Muscle of leg (tissue), 11 donors: ENCODE results near the gene IFNA6. TPM values are rescaled to one million over a fixed set of nuclear protein-coding genes. Genes with fewer than 3 reads are reported as not detected.
A peak's percentile ranks its signal among the peaks of the same experiment; 100 is the strongest.

Experiments
- DNase-seq: peaks from one replicate; pipeline ENCODE4 v3.0.0; 2013
- H3K27ac ChIP-seq: one replicate; pipeline ENCODE4 v1.5.1; 2013; ENCODE audit warnings: mild to moderate bottlenecking, low read length, control low read depth
- H3K27me3 ChIP-seq: one replicate; pipeline ENCODE4 v1.6.1; 2013; ENCODE audit warnings: low read length; ENCODE audit not compliant: control insufficient read depth, insufficient read depth
- H3K36me3 ChIP-seq: one replicate; pipeline ENCODE4 v1.6.1; 2013; ENCODE audit warnings: low read length; ENCODE audit not compliant: control insufficient read depth, insufficient read depth
- H3K4me1 ChIP-seq: one replicate; pipeline ENCODE4 v1.6.1; 2013; ENCODE audit warnings: low read length; ENCODE audit not compliant: control insufficient read depth, insufficient read depth
- H3K4me3 ChIP-seq: one replicate; pipeline ENCODE4 v1.5.1; 2013; ENCODE audit warnings: low read length, control low read depth
- H3K9me3 ChIP-seq: replicated peaks from 2 replicates; pipeline ENCODE4 v1.6.1; 2013; ENCODE audit warnings: low read depth, low read length; ENCODE audit not compliant: control insufficient read depth
- WGBS: methylation state at CpG from one replicate; pipeline ENCODE4 v1.1.5; 2013; ENCODE audit warnings: missing lambda C conversion rate; ENCODE audit not compliant: insufficient coverage; 5-methylcytosine and 5-hydroxymethylcytosine counted together
- polyA plus RNA-seq, 8 donors: library from polyadenylated mRNA; unstranded; fragments of 120-200 nt; gene quantifications; one replicate each; pipeline versions ENCODE4 v1.2.1 to v1.2.3, GENCODE V29; 2013; ENCODE audit warnings: inconsistent platforms in 1 of 8, low replicate concordance in 1 of 8; ENCODE audit not compliant: insufficient read length in 8 of 8, insufficient read depth in 1 of 8
- total RNA-seq: library from RNA; stranded (reverse); fragments of 120-200 nt; gene quantifications from one replicate; pipeline ENCODE4 v1.2.4, GENCODE V29; 2013

The IFNA6 gene
- total and polyA plus RNA-seq, 9 donors = 0.16 to 0.29 TPM; not detected in 7

DNA sequence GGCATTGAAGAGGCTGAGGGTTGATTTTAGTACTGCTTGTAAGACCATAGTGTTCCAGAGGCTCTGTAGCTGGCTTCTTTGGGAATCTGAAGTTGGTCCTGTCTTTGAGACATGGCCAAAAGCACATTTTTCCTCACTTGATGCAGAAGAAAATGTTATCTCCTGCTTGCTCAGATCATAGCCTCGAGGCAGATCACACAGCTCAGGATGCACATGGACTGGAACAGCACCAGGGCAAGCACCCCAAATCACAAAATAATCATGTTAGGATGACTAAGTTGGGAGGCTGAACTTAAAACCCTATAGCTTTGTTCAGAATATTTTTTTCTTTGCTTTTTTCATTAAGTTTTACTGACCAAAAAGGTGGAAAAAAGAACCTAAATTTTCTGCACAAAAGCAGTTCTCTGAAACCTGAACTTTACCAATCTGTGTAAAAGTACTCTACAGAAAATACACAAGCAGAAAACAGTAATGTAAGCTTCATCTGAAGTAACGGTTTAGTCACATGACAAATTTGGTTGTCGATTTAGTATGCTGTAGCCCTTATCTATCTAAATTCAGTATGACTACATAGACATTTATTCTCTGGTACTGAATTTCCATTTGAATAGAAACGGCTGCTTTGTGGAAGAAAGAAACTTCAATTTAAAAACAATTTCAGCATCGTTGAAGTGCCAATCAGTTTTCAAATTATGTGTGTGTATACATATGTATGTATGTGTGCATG lies 18.8 kb downstream of the IFNA6 start:
- Histone ChIP-seq H3K9me3 (no peaks in the 10 kb centered on the region), H3K36me3 (peaks cover 8% of the 10 kb centered on the region), H3K27me3 (no peaks in the 10 kb centered on the region), H3K27ac (no peak overlapping the region), H3K4me1 (peaks cover 10% of the 10 kb centered on the region), H3K4me3 (no peak overlapping the region)
- no peak for DNase-seq
- no CpG with 5 or more reads among the region's 5 CpGs for WGBS

GRCh38 chr9:21326526-21327139 lies 24.1 kb downstream of the IFNA6 start:
- no peaks in the 10 kb centered on the region for H3K27me3 ChIP-seq
- peak; percentile 48 for DNase-seq
- no CpG with 5 or more reads among the region's 2 CpGs for WGBS
- H3K27ac ChIP-seq = no peak overlapping the region
- H3K36me3 ChIP-seq = peaks cover 10% of the 10 kb centered on the region
- peaks cover 1% of the 10 kb centered on the region for H3K4me1 ChIP-seq
- H3K4me3 ChIP-seq = no peak overlapping the region
- H3K9me3 ChIP-seq = no peaks in the 10 kb centered on the region

DNA sequence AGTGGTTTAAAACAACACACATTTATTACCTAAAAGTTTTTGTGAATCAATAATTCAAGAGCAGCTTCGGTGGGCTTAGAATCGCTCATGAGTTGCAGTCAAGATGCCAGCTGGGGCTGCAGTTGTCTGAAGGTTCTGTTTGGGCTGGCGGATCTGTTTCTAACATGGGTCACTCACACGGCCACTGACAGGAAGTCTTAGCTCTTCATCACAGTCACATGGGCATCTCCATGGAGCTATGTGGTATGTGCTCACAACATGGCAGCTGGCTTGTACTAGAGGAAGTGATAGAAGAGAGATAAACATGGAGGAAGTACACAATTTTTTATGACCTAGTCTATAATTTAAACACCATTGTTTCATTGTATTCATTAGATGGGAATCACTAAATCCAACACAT lies 26.6 kb downstream of the IFNA6 start:
- H3K36me3 ChIP-seq = peaks cover 12% of the 10 kb centered on the region

GRCh38 chr9:21322911-21323461 lies 27.7 kb downstream of the IFNA6 start:
- Histone ChIP-seq H3K27me3 (no peaks in the 10 kb centered on the region), H3K9me3 (no peaks in the 10 kb centered on the region), H3K4me1 (no peaks in the 10 kb centered on the region), H3K4me3 (no peak overlapping the region), H3K27ac (no peak overlapping the region), H3K36me3 (peaks cover 12% of the 10 kb centered on the region)
- DNase-seq = no peak
- 75% methylated on average over 5 of the region's 5 CpGs for WGBS

More for the DNA sequence above, 26.6 kb downstream of the IFNA6 start:
- Histone ChIP-seq H3K27ac (no peak overlapping the region), H3K4me3 (no peak overlapping the region), H3K27me3 (no peaks in the 10 kb centered on the region), H3K4me1 (no peaks in the 10 kb centered on the region), H3K9me3 (no peaks in the 10 kb centered on the region)
- no peak for DNase-seq
- WGBS = no CpG with 5 or more reads among the region's 4 CpGs

- H3K4me3 ChIP-seq = no peak overlapping the region
- WGBS = no CpG with 5 or more reads among the region's 2 CpGs
- DNase-seq = no peak
Measured at GRCh38 chr9:21320465-21320864, 30.2 kb downstream of the IFNA6 start.

GRCh38 chr9:21317956-21318923 lies 32.4 kb downstream of the IFNA6 start:
- Histone ChIP-seq H3K36me3 (peaks cover 8% of the 10 kb centered on the region), H3K4me3 (no peak overlapping the region), H3K27ac (no peak overlapping the region), H3K9me3 (no peaks in the 10 kb centered on the region), H3K4me1 (no peaks in the 10 kb centered on the region), H3K27me3 (no peaks in the 10 kb centered on the region)
- DNase-seq = peak; percentile 69
- 57% methylated on average over 1 of the region's 7 CpGs for WGBS

More at GRCh38 chr9:21320465-21320864, 30.2 kb downstream of the IFNA6 start:
- no peak overlapping the region for H3K27ac ChIP-seq
- no peaks in the 10 kb centered on the region for H3K9me3 ChIP-seq
- peaks cover 12% of the 10 kb centered on the region for H3K36me3 ChIP-seq
- H3K27me3 ChIP-seq = no peaks in the 10 kb centered on the region
- H3K4me1 ChIP-seq = no peaks in the 10 kb centered on the region

- no peaks in the 10 kb centered on the region for H3K9me3 ChIP-seq
- no peak overlapping the region for H3K27ac ChIP-seq
- H3K27me3 ChIP-seq = no peaks in the 10 kb centered on the region
- peaks cover 5% of the 10 kb centered on the region for H3K36me3 ChIP-seq
- H3K4me1 ChIP-seq = no peaks in the 10 kb centered on the region
- no peak overlapping the region for H3K4me3 ChIP-seq
- 45% methylated on average over 2 of the region's 3 CpGs for WGBS
- no peak for DNase-seq
Measured at GRCh38 chr9:21316860-21317259, 33.8 kb downstream of the IFNA6 start.

GRCh38 chr9:21316032-21316842 lies 34.5 kb downstream of the IFNA6 start:
- H3K27me3 ChIP-seq = no peaks in the 10 kb centered on the region
- peaks cover 1% of the 10 kb centered on the region for H3K36me3 ChIP-seq
- no peak overlapping the region for H3K4me3 ChIP-seq
- no peak for DNase-seq
- no peak overlapping the region for H3K27ac ChIP-seq
- H3K4me1 ChIP-seq = no peaks in the 10 kb centered on the region
- 20% methylated on average over 4 of the region's 8 CpGs for WGBS
- H3K9me3 ChIP-seq = no peaks in the 10 kb centered on the region

- no peaks in the 10 kb centered on the region for H3K36me3 ChIP-seq
- WGBS = no CpG with 5 or more reads among the region's 2 CpGs
- H3K9me3 ChIP-seq = no peaks in the 10 kb centered on the region
Measured at GRCh38 chr9:21314152-21314551, 36.5 kb downstream of the IFNA6 start.

More at GRCh38 chr9:21314152-21314551, 36.5 kb downstream of the IFNA6 start:
- DNase-seq = no peak
- Histone ChIP-seq H3K27me3 (no peaks in the 10 kb centered on the region), H3K27ac (no peak overlapping the region), H3K4me1 (no peaks in the 10 kb centered on the region), H3K4me3 (no peak overlapping the region)
